SK-N-SH (cell line): ENCODE results near the gene ZNF14. TPM values are rescaled to one million over a fixed set of nuclear protein-coding genes. Genes with fewer than 3 reads are reported as not detected.

Experiments used
- CTCF ChIA-PET: fragments of 300-600, 350-600 bp; formaldehyde crosslinking; extraction: SDS; loops from one replicate; lab custom pipeline; 2021; lab: Yijun Ruan, JAX
- POLR2A ChIA-PET: fragments of 350-600 bp; sonication (Branson Sonifier 250); formaldehyde crosslinking; extraction: SDS; loops from one replicate; lab custom pipeline; 2020; ENCODE audit warnings: antibody characterized with exemption, inconsistent platforms; lab: Yijun Ruan, JAX
- DNase-seq: peaks from one replicate; pipeline ENCODE4 v3.0.0; 2012
- H2AFZ ChIP-seq: fragments of 200-600 bp; sonication (generic); 2 replicates; pipeline ENCODE4 v1.8.1; 2016; ENCODE audit warnings: antibody characterized with exemption, mild to moderate bottlenecking, low read depth
- H3F3A ChIP-seq: fragments of 200-600 bp; sonication (generic); replicated peaks from 2 replicates; pipeline ENCODE3; 2016; ENCODE audit warnings: antibody characterized with exemption, mild to moderate bottlenecking; ENCODE audit not compliant: insufficient read depth
- H3K27ac ChIP-seq, 2 experiments: fragments of 200-500 bp in 1 of 2; fragments of 200-600 bp in 1 of 2; sonication (Bioruptor generic) in 1 of 2; sonication (generic), shearing (Covaris generic) in 1 of 2; 2 replicates each; pipeline versions ENCODE4 v1.5.1 to v1.6.1; 2014 to 2016; ENCODE audit warnings: low read depth in 2 of 2, inconsistent platforms in 1 of 2, low read length in 1 of 2, mild to moderate bottlenecking in 1 of 2, mixed read lengths in 1 of 2
- H3K27me3 ChIP-seq: fragments of 200-600 bp; sonication (generic), shearing (Covaris generic); 2 replicates; pipeline ENCODE4 v1.6.1; 2016; ENCODE audit warnings: mixed run types; ENCODE audit not compliant: insufficient read depth
- H3K36me3 ChIP-seq, 2 experiments: fragments of 200-500 bp in 1 of 2; fragments of 200-600 bp in 1 of 2; sonication (Bioruptor generic) in 1 of 2; sonication (generic) in 1 of 2; replicated peaks in 1 of 2; 2 replicates each; pipeline versions ENCODE3 to v1.5.1; 2014 to 2016; ENCODE audit warnings: low read length in 1 of 2, mild to moderate bottlenecking in 1 of 2; ENCODE audit not compliant: insufficient read depth in 2 of 2, control insufficient read depth in 1 of 2
- H3K4me1 ChIP-seq, 2 experiments: fragments of 200-500 bp in 1 of 2; fragments of 200-600 bp in 1 of 2; sonication (Bioruptor generic) in 1 of 2; sonication (generic), shearing (Covaris generic) in 1 of 2; 2 replicates each; pipeline versions ENCODE4 v1.5.1 to v1.6.1; 2014 to 2016; ENCODE audit warnings: low read depth in 1 of 2, low read length in 1 of 2, mixed run types in 1 of 2; ENCODE audit not compliant: insufficient read depth in 2 of 2, control insufficient read depth in 1 of 2
- H3K4me2 ChIP-seq: fragments of 200-600 bp; sonication (generic), shearing (Covaris generic); 2 replicates; pipeline ENCODE4 v1.6.1; 2017; ENCODE audit warnings: mixed run types
- H3K4me3 ChIP-seq, 2 experiments: fragments of 200-500 bp in 1 of 2; fragments of 200-600 bp in 1 of 2; sonication (Bioruptor generic) in 1 of 2; sonication (generic), shearing (Covaris generic) in 1 of 2; 2 replicates each; pipeline versions ENCODE4 v1.5.1 to v1.8.1; 2014 to 2016; ENCODE audit warnings: low read depth in 2 of 2, inconsistent platforms in 1 of 2, low read length in 1 of 2, mild to moderate bottlenecking in 1 of 2, mixed read lengths in 1 of 2, moderate library complexity in 1 of 2
- H3K79me2 ChIP-seq: fragments of 200-600 bp; sonication (generic); 2 replicates; pipeline ENCODE4 v1.8.1; 2017; ENCODE audit warnings: mild to moderate bottlenecking; ENCODE audit not compliant: insufficient read depth
- H3K9ac ChIP-seq: fragments of 200-600 bp; sonication (generic); 2 replicates; pipeline ENCODE4 v1.6.1; 2017; ENCODE audit warnings: mixed run types
- H3K9me2 ChIP-seq: fragments of 200-600 bp; sonication (generic); 2 replicates; pipeline ENCODE4 v1.6.1; 2017; ENCODE audit warnings: mixed run types
- H3K9me3 ChIP-seq: fragments of 200-600 bp; sonication (generic); 2 replicates; pipeline ENCODE4 v1.6.1; 2017; ENCODE audit warnings: mixed run types, mild to moderate bottlenecking, moderate library complexity
- H4K20me1 ChIP-seq: fragments of 200-600 bp; sonication (generic); 2 replicates; pipeline ENCODE4 v1.6.1; 2017; ENCODE audit warnings: mild to moderate bottlenecking, mixed run types; ENCODE audit not compliant: insufficient read depth
- ELF1 ChIP-seq: IDR thresholded peaks from 2 replicates; pipeline ENCODE4 v1.4.0; 2012
- EP300 ChIP-seq, 2 experiments: IDR thresholded peaks; 2 replicates each; pipeline versions ENCODE4 v1.4.0 to v1.6.1; 2012; ENCODE audit warnings: borderline replicate concordance in 1 of 2, low read depth in 1 of 2, low read length in 1 of 2
- EZH2phosphoT487 ChIP-seq: fragments of 200-600 bp; sonication (generic); IDR thresholded peaks from 2 replicates; pipeline ENCODE4 v1.6.1; 2017; ENCODE audit warnings: low read depth, mixed run types, mild to moderate bottlenecking, antibody characterized with exemption, moderate library complexity, borderline replicate concordance
- GABPA ChIP-seq: IDR thresholded peaks from 2 replicates; pipeline ENCODE4 v1.4.0; 2012; ENCODE audit warnings: low read depth, mild to moderate bottlenecking
- JUND ChIP-seq: IDR thresholded peaks from 2 replicates; pipeline ENCODE4 v1.4.0; 2012
- MEF2A ChIP-seq: IDR thresholded peaks from 2 replicates; pipeline ENCODE4 v1.4.0; 2012; ENCODE audit warnings: low read depth, borderline replicate concordance
- MXI1 ChIP-seq: IDR thresholded peaks from 2 replicates; pipeline ENCODE4 v1.6.1; 2012; ENCODE audit warnings: mild to moderate bottlenecking, low read depth, low read length, improper control_type of control experiment
- NRF1 ChIP-seq: IDR thresholded peaks from 2 replicates; pipeline ENCODE4 v1.6.1; 2012; ENCODE audit warnings: low read depth, mild to moderate bottlenecking, low read length
- POLR2AphosphoS5 ChIP-seq: IDR thresholded peaks from 2 replicates; pipeline ENCODE4 v1.6.1; 2012; ENCODE audit warnings: low read depth, low read length
- RAD21 ChIP-seq: IDR thresholded peaks from 2 replicates; pipeline ENCODE4 v1.6.1; 2012; ENCODE audit warnings: mild to moderate bottlenecking, low read length
- TEAD4 ChIP-seq: IDR thresholded peaks from 2 replicates; pipeline ENCODE4 v1.4.0; 2012; ENCODE audit warnings: mild to moderate bottlenecking, borderline replicate concordance; ENCODE audit not compliant: insufficient read depth
- YY1 ChIP-seq: IDR thresholded peaks from 2 replicates; pipeline ENCODE4 v1.4.0; 2012; ENCODE audit warnings: low read depth, mild to moderate bottlenecking
- WGBS: methylation state at CpG from one replicate; pipeline ENCODE4 v1.1.6; 2017; ENCODE audit warnings: low lambda C conversion rate; 5-methylcytosine and 5-hydroxymethylcytosine counted together
- polyA plus RNA-seq, 3 experiments: library from polyadenylated mRNA; depleted of rRNA; stranded (reverse); fragments of >200 nt; gene quantifications; 2 replicates each; pipeline ENCODE4 v1.2.3, GENCODE V29; 2012
- TF ChIP-seq, protein P1 (sequence below): fragments of 200-600 bp; sonication (generic); IDR thresholded peaks from 2 replicates; pipeline ENCODE4 v1.6.1; 2017; ENCODE audit warnings: antibody characterized with exemption, mild to moderate bottlenecking, moderate library complexity
- TF ChIP-seq, protein P2 (sequence below): IDR thresholded peaks from 2 replicates; pipeline ENCODE4 v1.4.0; 2012; ENCODE audit warnings: low read depth
- TF ChIP-seq, protein P3 (sequence below): IDR thresholded peaks from 2 replicates; pipeline ENCODE4 v1.4.0; 2012; ENCODE audit warnings: low read depth, borderline replicate concordance
- TF ChIP-seq, protein P4 (sequence below): IDR thresholded peaks from 2 replicates; pipeline ENCODE4 v1.6.1; 2012; ENCODE audit warnings: mild to moderate bottlenecking, low read depth, low read length, moderate library complexity
- TF ChIP-seq, protein P5 (sequence below): IDR thresholded peaks from 2 replicates; pipeline ENCODE4 v1.4.0; 2012; ENCODE audit warnings: low read depth, borderline replicate concordance
- TF ChIP-seq, protein P6 (sequence below): IDR thresholded peaks from 2 replicates; pipeline ENCODE4; 2012

Gene ZNF14
- polyA plus RNA-seq, 1 of the 3 experiments (the other 2 are of a cell fraction), result 1.1 TPM

DNA sequence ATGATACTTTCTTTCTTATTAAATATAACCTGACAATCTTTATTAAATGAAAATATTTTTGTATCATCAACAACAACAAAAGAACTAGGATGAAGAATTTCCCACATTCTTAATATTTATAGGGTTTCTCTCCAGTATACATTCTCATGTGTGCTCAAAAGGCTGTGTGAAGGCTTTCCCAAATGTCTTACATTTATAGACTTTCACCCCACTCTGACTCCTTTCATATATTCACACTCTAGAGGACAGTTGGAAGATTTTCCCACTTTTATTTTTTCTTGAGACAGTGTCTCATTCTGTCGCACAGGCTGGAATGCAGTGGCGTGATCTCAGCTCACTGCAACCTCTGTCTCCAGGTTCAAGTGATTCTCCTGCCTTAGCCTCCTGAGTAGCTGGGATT lies 22.4 kb downstream of the ZNF14 start:
- Histone ChIP-seq H3K4me2 (no peak overlapping the region), H3K9me3 (peaks cover 51% of the 10 kb centered on the region), H3K79me2 (peaks cover 2% of the 10 kb centered on the region; the same call in 1 of the 2 replicates), H3K9me2 (no peaks in the 10 kb centered on the region), H3F3A (no peaks in the 10 kb centered on the region), H3K36me3 (peaks cover 22 to 60% of the 10 kb centered on the region in 2 experiments), H3K4me3 (no peak overlapping the region), H2AFZ (no peak overlapping the region), H4K20me1 (no peaks in the 10 kb centered on the region), H3K27ac (no peak overlapping the region), H3K4me1 (no peaks in the 10 kb centered on the region), H3K27me3 (no peaks in the 10 kb centered on the region), H3K9ac (no peak overlapping the region)
- 84% methylated on average over 2 of the region's 2 CpGs for WGBS
- ChIA-PET POLR2A (no interaction called here), CTCF (no interaction called here)
- TF ChIP-seq, protein P1, sequence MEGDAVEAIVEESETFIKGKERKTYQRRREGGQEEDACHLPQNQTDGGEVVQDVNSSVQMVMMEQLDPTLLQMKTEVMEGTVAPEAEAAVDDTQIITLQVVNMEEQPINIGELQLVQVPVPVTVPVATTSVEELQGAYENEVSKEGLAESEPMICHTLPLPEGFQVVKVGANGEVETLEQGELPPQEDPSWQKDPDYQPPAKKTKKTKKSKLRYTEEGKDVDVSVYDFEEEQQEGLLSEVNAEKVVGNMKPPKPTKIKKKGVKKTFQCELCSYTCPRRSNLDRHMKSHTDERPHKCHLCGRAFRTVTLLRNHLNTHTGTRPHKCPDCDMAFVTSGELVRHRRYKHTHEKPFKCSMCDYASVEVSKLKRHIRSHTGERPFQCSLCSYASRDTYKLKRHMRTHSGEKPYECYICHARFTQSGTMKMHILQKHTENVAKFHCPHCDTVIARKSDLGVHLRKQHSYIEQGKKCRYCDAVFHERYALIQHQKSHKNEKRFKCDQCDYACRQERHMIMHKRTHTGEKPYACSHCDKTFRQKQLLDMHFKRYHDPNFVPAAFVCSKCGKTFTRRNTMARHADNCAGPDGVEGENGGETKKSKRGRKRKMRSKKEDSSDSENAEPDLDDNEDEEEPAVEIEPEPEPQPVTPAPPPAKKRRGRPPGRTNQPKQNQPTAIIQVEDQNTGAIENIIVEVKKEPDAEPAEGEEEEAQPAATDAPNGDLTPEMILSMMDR, result no peak
- TF ChIP-seq, protein P2, sequence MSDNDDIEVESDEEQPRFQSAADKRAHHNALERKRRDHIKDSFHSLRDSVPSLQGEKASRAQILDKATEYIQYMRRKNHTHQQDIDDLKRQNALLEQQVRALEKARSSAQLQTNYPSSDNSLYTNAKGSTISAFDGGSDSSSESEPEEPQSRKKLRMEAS, result no peak
- TF ChIP-seq, protein P3, sequence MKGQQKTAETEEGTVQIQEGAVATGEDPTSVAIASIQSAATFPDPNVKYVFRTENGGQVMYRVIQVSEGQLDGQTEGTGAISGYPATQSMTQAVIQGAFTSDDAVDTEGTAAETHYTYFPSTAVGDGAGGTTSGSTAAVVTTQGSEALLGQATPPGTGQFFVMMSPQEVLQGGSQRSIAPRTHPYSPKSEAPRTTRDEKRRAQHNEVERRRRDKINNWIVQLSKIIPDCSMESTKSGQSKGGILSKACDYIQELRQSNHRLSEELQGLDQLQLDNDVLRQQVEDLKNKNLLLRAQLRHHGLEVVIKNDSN, result no peak
- TF ChIP-seq ELF1 (no peak), MEF2A (no peak), TEAD4 (no peak), NRF1 (no peak), JUND (no peak), YY1 (no peak), EP300 (IDR thresholded peaks at IDR 0.05; ENCODE audit: borderline replicate concordance in 1 of 2, low read depth in 1 of 2, low read length in 1 of 2) (no peak), EZH2phosphoT487 (no peak), GABPA (no peak)
- DNase-seq, result no peak

DNA sequence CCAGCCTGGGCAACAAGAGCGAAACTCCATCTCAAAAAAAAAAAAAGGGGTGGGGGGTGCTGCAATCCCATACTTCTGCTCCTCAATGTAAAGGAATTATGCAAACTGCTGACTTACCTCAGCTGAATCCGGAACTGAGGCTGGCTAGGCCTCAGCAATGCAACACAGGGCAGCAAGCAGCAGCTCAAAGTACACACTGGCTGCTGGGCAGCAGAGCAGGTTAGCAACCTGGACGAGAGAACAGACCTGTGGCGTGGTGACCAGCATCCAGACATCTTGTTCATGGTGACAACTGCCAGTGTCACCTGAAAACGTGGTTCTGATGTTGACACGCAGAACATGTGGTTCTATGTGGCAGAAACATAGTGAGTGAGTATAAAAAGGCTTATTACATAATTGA lies 28.1 kb downstream of the ZNF14 start:
- Histone ChIP-seq H3K9ac (no peak overlapping the region), H3K9me3 (peaks cover 10% of the 10 kb centered on the region), H3K9me2 (no peaks in the 10 kb centered on the region), H3K4me1 (no peaks in the 10 kb centered on the region), H3K27ac (no peak overlapping the region), H3K79me2 (no peaks in the 10 kb centered on the region), H3K36me3 (peaks cover 0 to 4% of the 10 kb centered on the region in 2 experiments), H2AFZ (no peak overlapping the region), H3F3A (no peaks in the 10 kb centered on the region), H3K4me3 (no peak overlapping the region), H4K20me1 (no peaks in the 10 kb centered on the region), H3K4me2 (no peak overlapping the region), H3K27me3 (no peaks in the 10 kb centered on the region)
- CTCF ChIA-PET, result interaction anchor here (0.6 kb wide), 1 partner anchor 188 kb away, joined by 3 read pairs; no protein-coding TSS in a partner anchor
- POLR2A ChIA-PET, result no interaction called here
- WGBS, result 54% methylated on average over 6 of the region's 6 CpGs
- no peak for DNase-seq
- TF ChIP-seq MXI1 (no peak), ELF1 (no peak), TEAD4 (no peak), RAD21 (no peak), POLR2AphosphoS5 (no peak), EZH2phosphoT487 (no peak), EP300 (IDR thresholded peaks at IDR 0.05; ENCODE audit: borderline replicate concordance in 1 of 2, low read depth in 1 of 2, low read length in 1 of 2) (no peak)
- TF ChIP-seq, protein P4, sequence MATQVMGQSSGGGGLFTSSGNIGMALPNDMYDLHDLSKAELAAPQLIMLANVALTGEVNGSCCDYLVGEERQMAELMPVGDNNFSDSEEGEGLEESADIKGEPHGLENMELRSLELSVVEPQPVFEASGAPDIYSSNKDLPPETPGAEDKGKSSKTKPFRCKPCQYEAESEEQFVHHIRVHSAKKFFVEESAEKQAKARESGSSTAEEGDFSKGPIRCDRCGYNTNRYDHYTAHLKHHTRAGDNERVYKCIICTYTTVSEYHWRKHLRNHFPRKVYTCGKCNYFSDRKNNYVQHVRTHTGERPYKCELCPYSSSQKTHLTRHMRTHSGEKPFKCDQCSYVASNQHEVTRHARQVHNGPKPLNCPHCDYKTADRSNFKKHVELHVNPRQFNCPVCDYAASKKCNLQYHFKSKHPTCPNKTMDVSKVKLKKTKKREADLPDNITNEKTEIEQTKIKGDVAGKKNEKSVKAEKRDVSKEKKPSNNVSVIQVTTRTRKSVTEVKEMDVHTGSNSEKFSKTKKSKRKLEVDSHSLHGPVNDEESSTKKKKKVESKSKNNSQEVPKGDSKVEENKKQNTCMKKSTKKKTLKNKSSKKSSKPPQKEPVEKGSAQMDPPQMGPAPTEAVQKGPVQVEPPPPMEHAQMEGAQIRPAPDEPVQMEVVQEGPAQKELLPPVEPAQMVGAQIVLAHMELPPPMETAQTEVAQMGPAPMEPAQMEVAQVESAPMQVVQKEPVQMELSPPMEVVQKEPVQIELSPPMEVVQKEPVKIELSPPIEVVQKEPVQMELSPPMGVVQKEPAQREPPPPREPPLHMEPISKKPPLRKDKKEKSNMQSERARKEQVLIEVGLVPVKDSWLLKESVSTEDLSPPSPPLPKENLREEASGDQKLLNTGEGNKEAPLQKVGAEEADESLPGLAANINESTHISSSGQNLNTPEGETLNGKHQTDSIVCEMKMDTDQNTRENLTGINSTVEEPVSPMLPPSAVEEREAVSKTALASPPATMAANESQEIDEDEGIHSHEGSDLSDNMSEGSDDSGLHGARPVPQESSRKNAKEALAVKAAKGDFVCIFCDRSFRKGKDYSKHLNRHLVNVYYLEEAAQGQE, result no peak
- TF ChIP-seq, protein P2, result no peak
- TF ChIP-seq, protein P5, sequence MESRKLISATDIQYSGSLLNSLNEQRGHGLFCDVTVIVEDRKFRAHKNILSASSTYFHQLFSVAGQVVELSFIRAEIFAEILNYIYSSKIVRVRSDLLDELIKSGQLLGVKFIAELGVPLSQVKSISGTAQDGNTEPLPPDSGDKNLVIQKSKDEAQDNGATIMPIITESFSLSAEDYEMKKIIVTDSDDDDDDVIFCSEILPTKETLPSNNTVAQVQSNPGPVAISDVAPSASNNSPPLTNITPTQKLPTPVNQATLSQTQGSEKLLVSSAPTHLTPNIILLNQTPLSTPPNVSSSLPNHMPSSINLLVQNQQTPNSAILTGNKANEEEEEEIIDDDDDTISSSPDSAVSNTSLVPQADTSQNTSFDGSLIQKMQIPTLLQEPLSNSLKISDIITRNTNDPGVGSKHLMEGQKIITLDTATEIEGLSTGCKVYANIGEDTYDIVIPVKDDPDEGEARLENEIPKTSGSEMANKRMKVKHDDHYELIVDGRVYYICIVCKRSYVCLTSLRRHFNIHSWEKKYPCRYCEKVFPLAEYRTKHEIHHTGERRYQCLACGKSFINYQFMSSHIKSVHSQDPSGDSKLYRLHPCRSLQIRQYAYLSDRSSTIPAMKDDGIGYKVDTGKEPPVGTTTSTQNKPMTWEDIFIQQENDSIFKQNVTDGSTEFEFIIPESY, result no peak
- TF ChIP-seq, protein P6, sequence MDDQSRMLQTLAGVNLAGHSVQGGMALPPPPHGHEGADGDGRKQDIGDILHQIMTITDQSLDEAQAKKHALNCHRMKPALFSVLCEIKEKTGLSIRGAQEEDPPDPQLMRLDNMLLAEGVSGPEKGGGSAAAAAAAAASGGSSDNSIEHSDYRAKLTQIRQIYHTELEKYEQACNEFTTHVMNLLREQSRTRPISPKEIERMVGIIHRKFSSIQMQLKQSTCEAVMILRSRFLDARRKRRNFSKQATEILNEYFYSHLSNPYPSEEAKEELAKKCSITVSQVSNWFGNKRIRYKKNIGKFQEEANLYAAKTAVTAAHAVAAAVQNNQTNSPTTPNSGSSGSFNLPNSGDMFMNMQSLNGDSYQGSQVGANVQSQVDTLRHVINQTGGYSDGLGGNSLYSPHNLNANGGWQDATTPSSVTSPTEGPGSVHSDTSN, result no peak
